Spleen (tissue), 11 donors: ENCODE measurements around the gene SLC16A2. TPM values are rescaled to one million over a fixed set of nuclear protein-coding genes. Genes with fewer than 3 reads are reported as not detected.

Experiments used
- DNase-seq: peaks from one replicate; pipeline ENCODE4 v3.0.0-alpha.2; 2020
- H3K27ac ChIP-seq, 8 donors: fragments of 200-600 bp; sonication (generic) in 7 of 8; 1 replicate in 4 of 8; 2 replicates in 4 of 8; pipeline versions ENCODE4 v1.5.0 to v1.8.0; 2016 to 2021; ENCODE audit warnings: inconsistent platforms in 4 of 8, mild to moderate bottlenecking in 4 of 8, moderate library complexity in 1 of 8
- H3K27me3 ChIP-seq, 7 donors: fragments of 200-600 bp; sonication (generic) in 6 of 7; replicated peaks in 1 of 7; 1 replicate in 4 of 7; 2 replicates in 3 of 7; pipeline versions ENCODE4 v1.5.0 to v1.8.0; 2016 to 2021; ENCODE audit warnings: inconsistent platforms in 3 of 7, mild to moderate bottlenecking in 1 of 7
- H3K36me3 ChIP-seq, 6 donors: fragments of 200-600 bp; sonication (generic) in 5 of 6; 1 replicate in 4 of 6; 2 replicates in 2 of 6; pipeline versions ENCODE4 v1.5.0 to v1.8.0; 2016 to 2021; ENCODE audit warnings: inconsistent platforms in 2 of 6
- H3K4me1 ChIP-seq, 6 donors: fragments of 200-600 bp; sonication (generic) in 5 of 6; 1 replicate in 3 of 6; 2 replicates in 3 of 6; pipeline versions ENCODE4 v1.5.0 to v1.8.0; 2016 to 2021; ENCODE audit warnings: inconsistent platforms in 3 of 6
- H3K4me3 ChIP-seq, 8 donors: fragments of 200-600 bp; sonication (generic) in 7 of 8; 1 replicate in 4 of 8; 2 replicates in 4 of 8; pipeline versions ENCODE4 v1.5.0 to v1.8.0; 2016 to 2021; ENCODE audit warnings: inconsistent platforms in 4 of 8, mild to moderate bottlenecking in 4 of 8, moderate library complexity in 2 of 8
- H3K9me3 ChIP-seq, 8 donors: fragments of 200-600 bp; sonication (generic) in 7 of 8; 1 replicate in 4 of 8; 2 replicates in 4 of 8; pipeline versions ENCODE4 v1.5.0 to v1.8.0; 2016 to 2021; ENCODE audit warnings: inconsistent platforms in 4 of 8
- CTCF ChIP-seq, 11 experiments: fragments of 200-600 bp in 7 of 11; fragments of 450-650 bp in 4 of 11; sonication (generic) in 4 of 11; IDR thresholded peaks in 8 of 11; conservative IDR thresholded peaks in 3 of 11; 1 replicate in 7 of 11; 2 replicates in 4 of 11; pipeline versions ENCODE4 v1.4.0 to v1.8.0; 2016 to 2021; ENCODE audit warnings: antibody characterized with exemption in 11 of 11, inconsistent platforms in 4 of 11, mild to moderate bottlenecking in 1 of 11
- POLR2A ChIP-seq, 3 donors: fragments of 450-650 bp; IDR thresholded peaks; one replicate each; pipeline ENCODE4 v1.5.1; 2017; ENCODE audit warnings: antibody characterized with exemption in 3 of 3, mild to moderate bottlenecking in 1 of 3
- POLR2AphosphoS5 ChIP-seq, 3 donors: sonication (generic); formaldehyde crosslinking; IDR thresholded peaks; one replicate each; pipeline ENCODE4 v1.5.1; 2017; ENCODE audit warnings: antibody characterized with exemption in 3 of 3
- WGBS, 5 donors: extraction: QIAGEN DNeasy Blood & Tissue Kit in 3 of 5; methylation state at CpG; one replicate each; pipeline versions ENCODE4 v1.1.5 to v1.1.7; 2013 to 2018; 5-methylcytosine and 5-hydroxymethylcytosine counted together
- intact Hi-C: fragments of 100-400 bp; cut with DNase I; formaldehyde crosslinking; loops from one replicate; pipeline ENCODE4 v1.15.0; 2023; ENCODE audit warnings: low total_unique reads
- polyA plus RNA-seq, 3 donors: library from polyadenylated mRNA; stranded (reverse); fragments of 200-250 nt; gene quantifications; one replicate each; pipeline ENCODE4 v1.2.1, GENCODE V29; 2013
- total RNA-seq, 7 donors: library from RNA; depleted of rRNA in 3 of 7; stranded (reverse); fragments of >200 nt in 3 of 7; fragmentation: NEBNext Ultra II Directional in 4 of 7; extraction: Animal tissue kit (Norgen Biotek cat#: 25700) in 4 of 7; gene quantifications; one replicate each; pipeline versions ENCODE4 v1.1.0 to v1.2.1, GENCODE V29; 2016 to 2021
- donor health status: healthy with polysubstance abuse.
- donor health status: DM: no; HTN: no; CAD: no; lungs with moderate emphysema.
- donor health status: DM: no; HTN: no; CAD: no.
- donor health status: Bipolar disorder and iron deficiency.
- donor health status: healthy.
- donor health status: DM: no; HTN: no; CAD: no.
- donor health status: DM: yes; HTN: yes; CAD: no.

The SLC16A2 gene
- total and polyA plus RNA-seq, 10 donors, result 0.41 to 4.4 (median 3.1) TPM

- H3K4me1 ChIP-seq, result no peaks in the 10 kb centered on the region
- no peak overlapping the region for H3K27ac ChIP-seq
- intact Hi-C loops, result no loop called here
- no peaks in the 10 kb centered on the region for H3K9me3 ChIP-seq
- no peaks in the 10 kb centered on the region for H3K27me3 ChIP-seq
- WGBS, 5 donors, result 57 to 87% (median 79%) methylated on average over 3 of the region's 3 CpGs
- TF ChIP-seq CTCF (IDR thresholded peaks at IDR 0.05 in 8 of 11, conservative IDR thresholded peaks at IDR 0.05 in 3 of 11) (no peak), POLR2AphosphoS5 (IDR thresholded peaks at IDR 0.05) (no peak), POLR2A (IDR thresholded peaks at IDR 0.05) (no peak)
- H3K36me3 ChIP-seq, result no peaks in the 10 kb centered on the region
- H3K4me3 ChIP-seq, result no peak overlapping the region
- no peak for DNase-seq
Observed at GRCh38 chrX:74449937-74450330, 28.6 kb downstream of the SLC16A2 start.

GRCh38 chrX:74450803-74451449, 29.6 kb downstream of the SLC16A2 start:
- H3K4me3 ChIP-seq, result no peak overlapping the region
- no peaks in the 10 kb centered on the region for H3K27me3 ChIP-seq
- H3K9me3 ChIP-seq, result no peaks in the 10 kb centered on the region
- intact Hi-C loops, result no loop called here
- 39 to 50% (median 50%) methylated on average over 1 of the region's 1 CpG for WGBS, 5 donors
- DNase-seq, result no peak
- no peaks in the 10 kb centered on the region for H3K36me3 ChIP-seq
- H3K4me1 ChIP-seq, result no peaks in the 10 kb centered on the region
- no peak overlapping the region for H3K27ac ChIP-seq
- TF ChIP-seq POLR2AphosphoS5 (IDR thresholded peaks at IDR 0.05), result no peak
- no peak for TF ChIP-seq POLR2A (IDR thresholded peaks at IDR 0.05)
- no peak for TF ChIP-seq CTCF (IDR thresholded peaks at IDR 0.05 in 8 of 11, conservative IDR thresholded peaks at IDR 0.05 in 3 of 11)

GRCh38 chrX:74451450-74452198, 30.3 kb downstream of the SLC16A2 start:
- no peaks in the 10 kb centered on the region for H3K36me3 ChIP-seq
- H3K27me3 ChIP-seq, result no peaks in the 10 kb centered on the region
- TF ChIP-seq POLR2AphosphoS5 (IDR thresholded peaks at IDR 0.05) (no peak), CTCF (IDR thresholded peaks at IDR 0.05 in 8 of 11, conservative IDR thresholded peaks at IDR 0.05 in 3 of 11) (no peak), POLR2A (IDR thresholded peaks at IDR 0.05) (no peak)
- WGBS, 5 donors, result 48 to 85% (median 76%) methylated on average over 5 of the region's 5 CpGs
- H3K4me1 ChIP-seq, result no peaks in the 10 kb centered on the region
- intact Hi-C loops, result no loop called here
- no peak for DNase-seq
- H3K27ac ChIP-seq, result no peak overlapping the region
- no peaks in the 10 kb centered on the region for H3K9me3 ChIP-seq
- no peak overlapping the region for H3K4me3 ChIP-seq

GRCh38 chrX:74452199-74452481, 30.8 kb downstream of the SLC16A2 start:
- TF ChIP-seq POLR2AphosphoS5 (IDR thresholded peaks at IDR 0.05) (no peak), CTCF (IDR thresholded peaks at IDR 0.05 in 8 of 11, conservative IDR thresholded peaks at IDR 0.05 in 3 of 11) (no peak), POLR2A (IDR thresholded peaks at IDR 0.05) (no peak)
- no peak for DNase-seq
- H3K4me1 ChIP-seq, result no peaks in the 10 kb centered on the region
- H3K27me3 ChIP-seq, result no peaks in the 10 kb centered on the region
- H3K27ac ChIP-seq, result no peak overlapping the region
- H3K36me3 ChIP-seq, result no peaks in the 10 kb centered on the region
- intact Hi-C loops, result no loop called here
- no peaks in the 10 kb centered on the region for H3K9me3 ChIP-seq
- WGBS, 5 donors, result 70 to 83% (median 72%) methylated on average over 2 of the region's 2 CpGs
- no peak overlapping the region for H3K4me3 ChIP-seq
